GM18861 (cell line): ENCODE data around the gene HS3ST1.

Experiments used
- ATAC-seq: cut with Tn5 transposase; IDR thresholded peaks from one replicate; pipeline ENCODE4 v1.9.1; 2021; ENCODE audit not compliant: unreplicated experiment

Gene HS3ST1

DNA sequence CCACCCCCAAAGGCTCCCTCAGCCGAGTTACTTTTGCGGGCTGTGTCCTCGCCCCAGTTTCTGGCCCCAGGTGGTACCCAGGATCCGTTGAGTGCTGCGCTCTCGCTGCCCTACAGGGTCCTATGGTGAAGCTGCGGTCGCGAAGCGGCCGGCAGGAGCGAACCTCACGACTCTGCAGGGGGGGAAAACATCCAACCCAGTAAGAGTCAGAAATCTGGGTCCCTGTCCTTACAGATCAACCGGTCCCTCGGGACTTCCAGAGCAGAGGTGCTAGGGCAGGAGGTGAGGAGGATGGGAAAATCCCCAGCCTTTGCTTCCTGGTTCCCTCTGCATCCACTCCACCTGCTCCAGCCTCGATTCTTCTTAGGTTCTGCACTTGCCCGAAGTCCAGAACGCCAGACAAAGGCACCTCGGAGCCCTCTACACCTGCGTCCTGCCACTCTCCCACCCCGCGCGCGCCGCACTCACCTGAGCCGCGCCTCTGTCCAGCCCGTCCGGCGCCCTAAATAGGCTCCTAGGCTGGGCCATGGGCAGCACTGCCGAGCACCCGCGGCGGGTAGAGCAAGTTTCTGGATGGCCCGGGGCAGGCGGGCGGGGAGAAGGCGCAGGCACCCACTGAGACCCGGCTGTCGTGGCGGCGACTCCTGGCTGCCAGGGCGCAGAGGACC is at the start of gene HS3ST1:
Gene HS3ST1 (minus strand): TSS at position 664 of the 668 bp plus-strand sequence. CDS start 28,889 bp downstream, outside the sequence.
- ATAC-seq: peak; percentile 6

DNA sequence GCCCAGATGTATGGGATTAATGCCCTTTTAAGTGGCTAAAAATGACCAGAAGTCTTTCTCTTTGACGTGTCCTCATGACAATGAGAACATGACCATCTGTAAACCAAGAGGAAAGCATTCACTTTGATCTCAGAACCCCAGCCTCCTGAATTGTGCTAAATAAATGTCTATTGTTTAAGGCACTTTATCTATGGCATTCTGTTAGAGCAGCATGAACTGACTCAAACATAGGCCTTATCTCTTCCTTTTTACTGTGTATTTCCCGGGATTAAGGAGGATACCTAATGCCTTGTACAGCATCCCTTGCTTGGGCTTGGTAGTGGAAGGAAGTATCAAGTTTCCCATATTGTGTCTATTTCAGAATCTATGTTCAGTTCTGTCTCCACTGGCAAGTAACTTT is 47.2 kb upstream of the HS3ST1 start:
- ATAC-seq: no peak

DNA sequence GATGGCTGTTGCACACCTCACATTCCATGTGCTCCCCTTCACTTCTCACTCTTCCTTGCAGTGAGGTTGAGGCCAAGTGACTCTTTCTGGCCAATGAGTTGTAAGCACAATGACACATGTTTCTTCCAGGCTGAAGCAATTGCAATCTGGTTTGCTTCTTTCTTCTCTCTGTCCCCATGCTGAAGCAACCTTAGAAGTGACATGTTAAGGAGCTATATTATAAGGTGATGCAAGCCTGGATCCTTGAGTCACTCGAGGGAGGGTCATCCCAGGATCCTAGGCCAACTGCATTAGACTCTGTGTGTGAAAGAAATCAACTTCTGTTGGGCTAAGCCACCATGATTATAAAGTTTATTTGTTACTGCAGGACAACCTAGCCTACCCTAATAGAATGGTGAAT is 45.5 kb upstream of the HS3ST1 start:
- no peak for ATAC-seq

DNA sequence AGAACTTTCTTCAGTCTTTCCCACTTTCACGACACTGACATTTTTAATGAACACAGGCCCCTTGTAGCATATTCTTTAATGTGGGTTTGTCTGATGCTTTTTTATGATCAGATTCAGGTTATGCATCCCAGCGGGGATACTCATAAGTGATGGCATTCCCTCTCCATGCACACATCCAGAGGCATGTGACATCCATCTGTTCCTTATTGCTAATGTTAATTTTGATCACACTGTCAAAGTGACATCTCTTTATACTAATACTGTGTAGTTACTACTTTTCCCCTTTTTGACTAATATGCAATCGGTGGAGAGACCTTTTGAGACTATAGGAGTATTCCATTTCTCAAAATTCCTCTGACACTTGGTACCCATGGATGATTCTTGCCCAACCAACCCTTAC is 43.8 kb upstream of the HS3ST1 start:
- ATAC-seq: no peak

DNA sequence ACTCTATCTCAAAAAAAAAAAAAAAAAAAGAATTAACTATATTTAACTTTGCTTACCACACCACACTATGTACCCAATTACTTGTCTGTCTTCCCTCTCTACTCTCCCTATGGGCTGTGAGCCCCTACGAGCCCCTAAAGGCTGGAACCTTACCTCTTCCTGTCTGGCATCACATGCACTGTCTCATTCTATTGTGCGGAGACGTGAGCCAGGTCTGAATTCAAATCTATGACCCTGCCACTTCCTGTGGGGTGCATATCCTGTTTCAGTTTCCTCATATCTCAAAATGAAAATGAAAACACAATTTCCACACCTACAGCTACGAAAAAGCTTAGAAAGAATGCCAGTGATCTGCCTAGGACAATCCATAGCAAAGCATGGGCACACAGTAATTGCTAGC is 42.9 kb upstream of the HS3ST1 start:
- ATAC-seq: peak; percentile 63

DNA sequence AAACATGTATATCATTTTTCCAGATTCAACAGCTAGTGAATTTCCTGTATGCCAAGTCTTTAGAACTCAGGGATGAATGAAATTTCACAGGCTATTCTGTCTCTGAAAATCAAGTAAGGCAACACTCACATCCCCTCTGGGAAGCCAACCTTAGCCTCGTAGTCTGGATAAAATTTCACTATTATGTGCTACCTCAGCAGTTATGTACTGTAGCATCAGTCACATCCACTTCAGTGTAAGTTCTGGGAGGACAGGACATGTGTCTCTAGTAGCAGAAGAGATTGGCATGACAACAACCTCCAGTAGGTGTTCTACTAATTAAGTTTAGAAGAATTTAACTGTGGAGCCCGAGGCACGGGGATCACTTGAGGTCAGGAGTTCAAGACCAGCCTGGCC is 42.4 kb upstream of the HS3ST1 start:
- no peak for ATAC-seq

GRCh38 chr4:11470438-11471045 is 41.8 kb upstream of the HS3ST1 start:
- peak; percentile 52 for ATAC-seq

GRCh38 chr4:11469650-11470437 is 41.1 kb upstream of the HS3ST1 start:
- ATAC-seq: peak; percentile 77

GRCh38 chr4:11468901-11469300 is 40.2 kb upstream of the HS3ST1 start:
- no peak for ATAC-seq

DNA sequence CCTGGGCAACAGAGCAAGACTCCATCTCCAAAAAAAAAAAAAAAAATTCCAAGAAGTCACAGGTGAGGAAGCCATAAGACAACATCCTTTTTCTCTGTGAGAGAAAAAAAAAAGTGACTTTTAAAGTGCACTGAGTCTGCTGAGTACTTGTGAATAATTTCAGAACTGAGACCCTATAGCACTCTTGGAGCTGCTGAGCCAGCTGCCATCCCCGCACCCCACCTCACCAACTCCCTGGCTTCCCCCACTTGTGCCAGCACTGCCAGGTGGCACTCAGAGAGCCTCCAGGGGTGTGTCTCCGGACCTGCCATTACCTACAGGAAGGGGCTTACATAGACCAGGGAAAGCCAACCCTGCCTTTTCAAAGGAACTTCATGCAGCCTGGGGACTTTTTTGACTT is 39.2 kb upstream of the HS3ST1 start:
- ATAC-seq: no peak

GRCh38 chr4:11463707-11464106 is 35.0 kb upstream of the HS3ST1 start:
- ATAC-seq: no peak

DNA sequence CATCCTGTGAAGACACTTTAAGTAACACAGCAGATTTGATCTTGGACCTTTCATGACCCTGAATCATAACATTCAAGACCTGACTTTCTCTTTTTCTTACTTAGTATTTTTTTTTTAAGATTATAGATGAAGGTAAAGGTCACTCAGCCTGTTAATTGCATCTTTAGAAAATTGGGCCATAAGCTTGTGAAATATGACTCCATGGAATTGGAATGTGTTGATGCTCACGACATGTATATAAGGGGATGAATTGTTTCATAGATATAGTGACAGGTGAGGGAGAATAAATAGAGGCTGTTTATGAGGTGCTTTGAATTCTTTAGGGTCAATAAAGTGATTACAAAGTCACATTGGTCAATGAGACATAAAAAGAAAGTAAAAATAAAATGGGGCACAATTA is 27.7 kb upstream of the HS3ST1 start:
- no peak for ATAC-seq

DNA sequence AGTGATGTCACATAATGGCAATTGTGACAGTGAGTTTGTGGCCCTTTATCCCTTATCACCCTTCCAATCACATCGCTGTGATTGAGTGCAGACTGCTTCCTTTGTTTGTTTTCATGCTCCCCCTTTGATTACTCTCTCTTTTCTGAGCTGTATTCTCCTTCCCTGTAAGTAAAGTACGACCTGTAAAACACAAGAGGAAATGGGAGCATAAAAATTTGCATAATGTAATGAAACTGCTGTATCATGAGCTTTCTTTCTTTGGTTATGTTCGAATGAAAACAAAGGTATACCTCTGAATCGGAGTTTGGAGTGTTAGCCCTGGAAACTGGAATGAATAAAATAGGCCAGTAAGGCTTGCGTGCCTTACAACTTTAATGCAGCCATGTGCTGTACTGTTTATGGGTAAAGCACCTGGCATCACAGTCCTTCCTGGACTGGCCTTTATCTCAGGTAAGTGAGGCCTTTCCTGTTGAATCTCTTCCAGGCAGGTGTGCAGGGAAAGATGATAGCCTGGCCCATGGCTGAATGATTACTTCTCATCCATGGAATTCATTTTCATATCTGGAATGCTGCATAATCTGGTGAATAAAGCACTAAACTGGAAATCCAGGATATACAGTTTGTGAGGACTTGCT is 26.6 kb upstream of the HS3ST1 start:
- ATAC-seq: no peak

- ATAC-seq: no peak
Measured at GRCh38 chr4:11451716-11452115, 23.0 kb upstream of the HS3ST1 start.

DNA sequence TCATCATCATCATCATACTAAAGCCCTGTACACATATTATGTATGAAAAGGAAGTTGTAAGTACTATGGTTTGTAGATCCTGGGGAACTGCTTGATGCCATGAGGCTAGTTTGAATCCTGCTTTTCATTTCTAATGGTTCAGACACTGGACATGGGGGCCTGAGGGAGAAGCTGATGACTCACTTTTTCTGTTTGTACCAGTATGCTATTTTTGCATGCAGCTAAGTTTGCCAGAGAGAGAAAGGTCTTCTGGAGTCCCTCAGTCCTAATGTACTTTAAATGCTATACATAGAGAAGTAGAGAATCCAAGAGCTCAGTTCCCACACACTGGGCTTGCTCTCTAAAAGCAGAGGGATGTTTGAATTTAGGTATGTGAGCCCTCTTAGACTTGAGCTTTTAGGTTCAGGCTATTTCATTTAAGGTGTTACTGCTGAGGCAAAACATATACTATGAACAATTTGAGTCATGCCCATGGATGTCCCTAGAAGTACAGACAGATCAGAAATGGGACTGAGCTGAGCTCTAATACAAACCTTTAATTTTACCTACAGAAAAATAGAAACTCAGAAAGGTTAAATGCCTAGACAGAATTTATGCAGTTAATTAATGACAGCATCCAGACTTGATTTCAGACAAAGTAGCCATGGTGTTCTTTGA is 17.6 kb upstream of the HS3ST1 start:
- ATAC-seq: no peak

GRCh38 chr4:11441194-11441556 is 12.5 kb upstream of the HS3ST1 start:
- ATAC-seq: no peak

DNA sequence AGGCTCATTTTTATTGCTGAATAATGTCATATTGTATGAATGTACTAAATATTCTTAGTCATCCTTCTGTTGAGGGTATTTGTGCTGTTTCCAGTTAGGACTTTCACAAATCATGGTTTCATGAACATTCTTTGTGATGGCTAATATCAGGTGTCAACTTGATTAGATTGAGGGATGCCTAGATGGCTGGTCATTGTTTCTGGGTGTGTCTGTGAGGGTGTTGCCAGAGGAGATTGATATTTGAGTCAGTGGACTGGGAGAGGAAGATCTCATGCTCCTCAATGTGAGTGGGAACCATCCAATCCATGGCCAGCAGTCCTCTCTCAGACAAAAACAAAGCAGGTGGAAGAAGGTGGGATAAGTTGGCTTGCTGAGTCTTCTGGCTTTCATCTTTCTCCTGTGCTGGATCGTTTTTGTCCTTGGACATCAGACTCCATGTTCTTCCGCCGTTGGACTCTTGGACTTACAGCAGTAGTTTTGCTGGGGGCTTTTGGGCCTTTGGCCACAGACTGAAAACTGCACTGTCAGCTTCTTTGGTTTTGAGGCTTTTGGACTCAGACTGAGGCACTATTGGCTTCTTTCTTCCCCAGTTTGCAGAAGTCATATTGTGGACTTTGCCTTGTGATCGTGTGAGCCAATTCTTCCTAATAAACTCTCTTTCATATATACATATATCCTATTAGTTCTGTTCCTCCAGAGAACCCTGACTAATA is 11.9 kb upstream of the HS3ST1 start:
- no peak for ATAC-seq

GRCh38 chr4:11439836-11440235 is 11.1 kb upstream of the HS3ST1 start:
- no peak for ATAC-seq

GRCh38 chr4:11438647-11439046 is 10.0 kb upstream of the HS3ST1 start:
- no peak for ATAC-seq

GRCh38 chr4:11436673-11437072 is 8.0 kb upstream of the HS3ST1 start:
- ATAC-seq: no peak

GRCh38 chr4:11436084-11436483 is 7.4 kb upstream of the HS3ST1 start:
- peak; percentile 53 for ATAC-seq
